ENCODE measurements around the gene MOB2.

Gene MOB2

GRCh38 chr11:1519028-1520010 is 32.7 kb upstream of the MOB2 start:
- peaks cover 31% of the 10 kb centered on the region for H4K20me1 ChIP-seq (ENCODE audit: insufficient read depth, low read length, poor library complexity, severe bottlenecking)
- H3K9me2 ChIP-seq (replicated peaks; ENCODE audit: low read depth, low read length) = no peaks in the 10 kb centered on the region
- no peaks in the 10 kb centered on the region for H3F3A ChIP-seq (ENCODE audit: low read depth)
- H3K4me2 ChIP-seq (ENCODE audit: low read depth, low read length, poor library complexity, severe bottlenecking) = no peak overlapping the region
- no peaks in the 10 kb centered on the region for H3K9me3 ChIP-seq (ENCODE audit: insufficient read depth, low read depth, low read length)
- TF ChIP-seq EZH2phosphoT487 (IDR thresholded peaks at IDR 0.05; ENCODE audit: borderline replicate concordance) = no peak
- no peak for TF ChIP-seq CTCF (conservative IDR thresholded peaks at IDR 0.05; ENCODE audit: low read length)
- H3K4me3 ChIP-seq (ENCODE audit: low read length, poor library complexity, severe bottlenecking) = no peak overlapping the region
- peaks cover 55% of the 10 kb centered on the region for H3K79me2 ChIP-seq (ENCODE audit: insufficient read depth, low read length)
- H3K27me3 ChIP-seq (ENCODE audit: insufficient read depth, low read length, poor library complexity, severe bottlenecking) = no peaks in the 10 kb centered on the region
- H2AFZ ChIP-seq (ENCODE audit: low read length) = no peak overlapping the region
- H3K4me1 ChIP-seq (ENCODE audit: insufficient read depth, low read length, poor library complexity, severe bottlenecking) = no peaks in the 10 kb centered on the region
- H3K9ac ChIP-seq (ENCODE audit: low read depth, low read length, poor library complexity, severe bottlenecking) = no peak overlapping the region
- H3K36me3 ChIP-seq (ENCODE audit: insufficient read depth, low read length) = no peaks in the 10 kb centered on the region

GRCh38 chr11:1518301-1518700 is 31.7 kb upstream of the MOB2 start:
- TF ChIP-seq CTCF (conservative IDR thresholded peaks at IDR 0.05; ENCODE audit: low read length) (no peak), EZH2phosphoT487 (IDR thresholded peaks at IDR 0.05; ENCODE audit: borderline replicate concordance) (no peak)
- H3F3A ChIP-seq (ENCODE audit: low read depth) = no peaks in the 10 kb centered on the region
- H3K9me3 ChIP-seq (ENCODE audit: insufficient read depth, low read depth, low read length) = no peaks in the 10 kb centered on the region
- no peaks in the 10 kb centered on the region for H3K4me1 ChIP-seq (ENCODE audit: insufficient read depth, low read length, poor library complexity, severe bottlenecking)
- H3K4me3 ChIP-seq (ENCODE audit: low read length, poor library complexity, severe bottlenecking) = no peak overlapping the region
- H3K4me2 ChIP-seq (ENCODE audit: low read depth, low read length, poor library complexity, severe bottlenecking) = no peak overlapping the region
- no peaks in the 10 kb centered on the region for H3K36me3 ChIP-seq (ENCODE audit: insufficient read depth, low read length)
- peaks cover 39% of the 10 kb centered on the region for H4K20me1 ChIP-seq (ENCODE audit: insufficient read depth, low read length, poor library complexity, severe bottlenecking)
- H3K9ac ChIP-seq (ENCODE audit: low read depth, low read length, poor library complexity, severe bottlenecking) = no peak overlapping the region
- peaks cover 52% of the 10 kb centered on the region for H3K79me2 ChIP-seq (ENCODE audit: insufficient read depth, low read length)
- H3K27me3 ChIP-seq (ENCODE audit: insufficient read depth, low read length, poor library complexity, severe bottlenecking) = no peaks in the 10 kb centered on the region
- H2AFZ ChIP-seq (ENCODE audit: low read length) = no peak overlapping the region
- H3K9me2 ChIP-seq (replicated peaks; ENCODE audit: low read depth, low read length) = no peaks in the 10 kb centered on the region

- Histone ChIP-seq H2AFZ (ENCODE audit: low read length) (no peak overlapping the region), H3K4me2 (ENCODE audit: low read depth, low read length, poor library complexity, severe bottlenecking) (no peak overlapping the region), H3F3A (ENCODE audit: low read depth) (no peaks in the 10 kb centered on the region), H3K27me3 (ENCODE audit: insufficient read depth, low read length, poor library complexity, severe bottlenecking) (no peaks in the 10 kb centered on the region), H3K9ac (ENCODE audit: low read depth, low read length, poor library complexity, severe bottlenecking) (no peak overlapping the region), H3K36me3 (ENCODE audit: insufficient read depth, low read length) (no peaks in the 10 kb centered on the region), H4K20me1 (ENCODE audit: insufficient read depth, low read length, poor library complexity, severe bottlenecking) (peaks cover 39% of the 10 kb centered on the region), H3K4me1 (ENCODE audit: insufficient read depth, low read length, poor library complexity, severe bottlenecking) (no peaks in the 10 kb centered on the region), H3K9me2 (replicated peaks; ENCODE audit: low read depth, low read length) (no peaks in the 10 kb centered on the region), H3K9me3 (ENCODE audit: insufficient read depth, low read depth, low read length) (no peaks in the 10 kb centered on the region), H3K79me2 (ENCODE audit: insufficient read depth, low read length) (peaks cover 44% of the 10 kb centered on the region; the same call in 1 of the 2 replicates), H3K4me3 (ENCODE audit: low read length, poor library complexity, severe bottlenecking) (no peak overlapping the region)
- no peak for TF ChIP-seq EZH2phosphoT487 (IDR thresholded peaks at IDR 0.05; ENCODE audit: borderline replicate concordance)
- no peak for TF ChIP-seq CTCF (conservative IDR thresholded peaks at IDR 0.05; ENCODE audit: low read length)
Measured at GRCh38 chr11:1517117-1518005, 30.8 kb upstream of the MOB2 start.
